Chondrocyte (in vitro differentiated cells): ENCODE measurements around the gene MYRIP. TPM values are rescaled to one million over a fixed set of nuclear protein-coding genes. Genes with fewer than 3 reads are reported as not detected.

Experiments used
- DNase-seq: peaks from one replicate; pipeline ENCODE4 v3.0.0; 2021; ENCODE audit warnings: mixed read lengths, low spot score
- H3K27ac Mint-ChIP-seq: one replicate; pipeline ENCODE4 v1.8.0; 2021; ENCODE audit warnings: mild to moderate bottlenecking, moderate library complexity, mixed read lengths; ENCODE audit not compliant: unreplicated experiment
- H3K27me3 Mint-ChIP-seq: 2 replicates; pipeline ENCODE4 v1.8.0; 2021; ENCODE audit warnings: low read depth, mixed read lengths
- H3K36me3 Mint-ChIP-seq: 2 replicates; pipeline ENCODE4 v1.8.0; 2021; ENCODE audit warnings: low read depth, mixed read lengths
- H3K4me1 Mint-ChIP-seq: 2 replicates; pipeline ENCODE4 v1.8.0; 2021; ENCODE audit warnings: low read depth, mild to moderate bottlenecking, mixed read lengths
- H3K4me3 Mint-ChIP-seq: one replicate; pipeline ENCODE4 v1.8.0; 2021; ENCODE audit warnings: mild to moderate bottlenecking, moderate library complexity, mixed read lengths; ENCODE audit not compliant: unreplicated experiment
- H3K9me3 Mint-ChIP-seq: 2 replicates; pipeline ENCODE4 v1.8.0; 2021; ENCODE audit warnings: low read depth, mixed read lengths
- CTCF ChIP-seq: fragments of 200-600 bp; sonication (generic); IDR thresholded peaks from 2 replicates; pipeline ENCODE4 v1.5.0; 2021; ENCODE audit warnings: antibody characterized with exemption, mild to moderate bottlenecking, moderate library complexity
- total RNA-seq: library from RNA; stranded (reverse); gene quantifications from 3 replicates; pipeline ENCODE4 v1.2.1, GENCODE V29; 2021

The MYRIP gene
- total RNA-seq, 1 donor from 2014 or later: 0.12 TPM

DNA sequence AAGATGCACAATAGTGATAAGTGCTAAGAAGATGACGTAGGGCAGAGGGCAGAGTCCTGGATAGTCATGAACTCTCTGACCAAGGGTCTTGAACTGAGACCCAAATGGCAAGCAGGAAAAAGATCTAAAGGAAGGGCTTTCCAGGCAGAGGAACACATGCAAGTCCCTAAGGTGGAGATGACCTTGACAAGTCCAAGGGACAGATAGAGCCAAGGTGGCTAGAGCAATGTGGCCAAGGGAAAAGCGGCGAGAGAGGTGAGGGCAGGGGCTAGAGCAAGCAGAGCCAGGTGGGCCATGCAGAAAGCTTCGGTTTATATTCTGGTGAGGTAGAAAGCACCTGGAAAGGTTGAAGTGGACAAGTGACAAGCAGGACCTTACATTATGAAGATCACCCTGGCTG is 414.4 kb downstream of the MYRIP start:
- TF ChIP-seq CTCF: no peak
- no peak for DNase-seq
- H3K27me3 Mint-ChIP-seq: peaks cover 4% of the 10 kb centered on the region
- H3K4me3 Mint-ChIP-seq: no peak overlapping the region
- no peak overlapping the region for H3K27ac Mint-ChIP-seq
- H3K9me3 Mint-ChIP-seq: peaks cover 3% of the 10 kb centered on the region
- no peaks in the 10 kb centered on the region for H3K4me1 Mint-ChIP-seq
- no peaks in the 10 kb centered on the region for H3K36me3 Mint-ChIP-seq

DNA sequence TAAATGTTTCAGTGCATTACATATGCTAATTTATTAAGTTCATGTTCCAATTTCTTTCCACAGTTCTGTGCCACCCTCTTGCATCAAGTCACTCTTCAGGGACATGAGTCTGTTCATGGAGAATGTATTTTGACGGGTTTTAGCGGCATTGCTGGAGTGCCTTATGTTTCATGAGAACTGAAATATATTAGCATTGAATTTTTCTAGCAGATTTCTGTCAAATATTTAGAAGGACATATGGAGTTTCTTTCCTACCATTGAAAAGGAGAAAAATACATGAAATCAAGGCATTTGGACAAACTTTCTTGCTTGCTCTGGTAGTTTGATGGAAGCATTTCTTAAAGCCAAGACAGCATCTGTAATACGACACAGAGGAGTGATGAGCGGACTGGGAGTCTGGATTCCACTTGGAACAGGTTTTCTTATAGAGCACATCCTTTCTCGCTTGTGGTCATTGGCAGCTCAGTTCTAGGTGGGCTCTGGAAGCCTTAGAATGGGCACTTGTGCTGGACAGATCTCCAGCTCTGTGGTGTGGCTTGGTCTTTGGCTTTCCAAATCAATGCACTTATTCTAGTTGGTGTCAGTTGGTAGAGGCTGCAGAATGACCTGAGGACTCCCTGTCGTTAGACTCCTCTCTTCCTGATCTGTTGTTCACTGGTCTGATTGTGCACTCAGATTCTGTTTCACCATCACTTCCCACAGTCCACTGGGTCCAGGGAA is 415.5 kb downstream of the MYRIP start:
- H3K27ac Mint-ChIP-seq: no peak overlapping the region
- H3K4me3 Mint-ChIP-seq: no peak overlapping the region
- no peak for TF ChIP-seq CTCF
- no peaks in the 10 kb centered on the region for H3K4me1 Mint-ChIP-seq
- no peaks in the 10 kb centered on the region for H3K36me3 Mint-ChIP-seq
- DNase-seq: no peak
- H3K27me3 Mint-ChIP-seq: peaks cover 4% of the 10 kb centered on the region
- H3K9me3 Mint-ChIP-seq: peaks cover 3% of the 10 kb centered on the region

- no peaks in the 10 kb centered on the region for H3K9me3 Mint-ChIP-seq
- DNase-seq: no peak
- no peak overlapping the region for H3K27ac Mint-ChIP-seq
- H3K36me3 Mint-ChIP-seq: no peaks in the 10 kb centered on the region
- H3K4me3 Mint-ChIP-seq: no peak overlapping the region
- TF ChIP-seq CTCF: no peak
- peaks cover 4% of the 10 kb centered on the region for H3K27me3 Mint-ChIP-seq
- no peaks in the 10 kb centered on the region for H3K4me1 Mint-ChIP-seq
Observed at GRCh38 chr3:40226636-40227035, 417.2 kb downstream of the MYRIP start.

- DNase-seq: no peak
- no peaks in the 10 kb centered on the region for H3K4me1 Mint-ChIP-seq
- no peak overlapping the region for H3K4me3 Mint-ChIP-seq
- no peak for TF ChIP-seq CTCF
- no peak overlapping the region for H3K27ac Mint-ChIP-seq
- H3K9me3 Mint-ChIP-seq: peaks cover 3% of the 10 kb centered on the region
- H3K36me3 Mint-ChIP-seq: peaks cover 2% of the 10 kb centered on the region
- peaks cover 4% of the 10 kb centered on the region for H3K27me3 Mint-ChIP-seq
Observed at GRCh38 chr3:40228792-40229350, 419.5 kb downstream of the MYRIP start.

DNA sequence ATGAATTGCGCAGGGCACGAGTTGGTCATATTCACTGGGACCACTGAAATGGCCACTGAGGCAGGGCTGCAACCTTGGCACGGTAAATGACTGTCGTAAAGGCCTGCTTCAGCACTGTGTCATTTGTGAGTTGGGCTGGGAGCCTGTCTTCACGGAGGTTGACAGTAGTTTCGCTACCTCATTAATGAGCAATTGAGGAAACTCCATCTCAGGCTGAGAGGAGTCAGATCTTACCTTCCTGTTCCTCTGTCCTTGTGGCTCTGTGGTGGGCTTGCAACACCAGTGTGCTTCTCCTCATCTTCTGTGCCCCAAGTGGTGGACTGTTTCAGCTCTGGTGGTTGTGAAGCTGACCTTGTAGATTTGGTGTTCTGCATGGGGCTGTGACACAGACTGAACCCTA is 420.0 kb downstream of the MYRIP start:
- Mint-ChIP-seq H3K27me3 (peaks cover 4% of the 10 kb centered on the region), H3K4me3 (no peak overlapping the region), H3K9me3 (peaks cover 3% of the 10 kb centered on the region), H3K4me1 (no peaks in the 10 kb centered on the region), H3K36me3 (peaks cover 2% of the 10 kb centered on the region), H3K27ac (no peak overlapping the region)
- no peak for TF ChIP-seq CTCF
- DNase-seq: no peak
